H9 (cell line): ENCODE data around the gene GRIK3. TPM values are rescaled to one million over a fixed set of nuclear protein-coding genes. Genes with fewer than 3 reads are reported as not detected.
A peak's percentile ranks its signal among the peaks of the same experiment; 100 is the strongest.

ENCODE experiments used
- DNase-seq: peaks from one replicate; pipeline ENCODE4 v3.0.0-alpha.2; 2017
- H2AFZ ChIP-seq: one replicate; pipeline ENCODE4 v1.6.1; 2013; ENCODE audit warnings: mild to moderate bottlenecking, low read length, control low read depth, moderate library complexity
- H2AK5ac ChIP-seq: 2 replicates; pipeline ENCODE4 v1.6.1; 2013; ENCODE audit warnings: low read length, control low read depth, mixed read lengths; ENCODE audit not compliant: insufficient read length
- H2BK120ac ChIP-seq: one replicate; pipeline ENCODE4 v1.6.1; 2013; ENCODE audit warnings: low read depth, mild to moderate bottlenecking, low read length, control low read depth, inconsistent platforms; ENCODE audit not compliant: poor library complexity, severe bottlenecking
- H2BK12ac ChIP-seq: 2 replicates; pipeline ENCODE4 v1.6.1; 2013; ENCODE audit warnings: low read length, control low read depth, mixed read lengths, low read depth; ENCODE audit not compliant: insufficient read length
- H2BK15ac ChIP-seq: 2 replicates; pipeline ENCODE4 v1.6.1; 2013; ENCODE audit warnings: low read depth, low read length, control low read depth
- H2BK20ac ChIP-seq: one replicate; pipeline ENCODE4 v1.6.1; 2013; ENCODE audit warnings: low read depth, mild to moderate bottlenecking, low read length, control low read depth, inconsistent platforms; ENCODE audit not compliant: poor library complexity, severe bottlenecking
- H2BK5ac ChIP-seq: 2 replicates; pipeline ENCODE4 v1.6.1; 2013; ENCODE audit warnings: low read length, control low read depth, mixed read lengths; ENCODE audit not compliant: insufficient read length
- H3K14ac ChIP-seq: 2 replicates; pipeline ENCODE4 v1.6.1; 2013; ENCODE audit warnings: low read length, control low read depth; ENCODE audit not compliant: insufficient read depth
- H3K18ac ChIP-seq: 2 replicates; pipeline ENCODE4 v1.6.1; 2013; ENCODE audit warnings: low read depth, mild to moderate bottlenecking, mixed read lengths, low read length, control low read depth; ENCODE audit not compliant: insufficient read length
- H3K23ac ChIP-seq: 2 replicates; pipeline ENCODE4 v1.6.1; 2013; ENCODE audit warnings: low read length, control low read depth, mixed read lengths, low read depth; ENCODE audit not compliant: insufficient read length
- H3K23me2 ChIP-seq: 2 replicates; pipeline ENCODE4 v1.6.1; 2013; ENCODE audit warnings: low read depth, mild to moderate bottlenecking, mixed read lengths, low read length, control low read depth; ENCODE audit not compliant: insufficient read length, poor library complexity, severe bottlenecking
- H3K27ac ChIP-seq: 2 replicates; pipeline ENCODE4 v1.5.1; 2013; ENCODE audit warnings: low read length, control low read depth, mixed read lengths, low read depth; ENCODE audit not compliant: insufficient read length
- H3K27me3 ChIP-seq: 2 replicates; pipeline ENCODE4 v1.6.1; 2013; ENCODE audit warnings: low read length, control low read depth, inconsistent platforms; ENCODE audit not compliant: insufficient read depth
- H3K4ac ChIP-seq: 2 replicates; pipeline ENCODE4 v1.6.1; 2013; ENCODE audit warnings: low read depth, mild to moderate bottlenecking, control low read depth, inconsistent platforms, low read length, moderate library complexity
- H3K4me1 ChIP-seq: 2 replicates; pipeline ENCODE4 v1.6.1; 2013; ENCODE audit warnings: low read length, control low read depth, inconsistent platforms; ENCODE audit not compliant: insufficient read depth
- H3K4me2 ChIP-seq: 2 replicates; pipeline ENCODE4 v1.6.1; 2013; ENCODE audit warnings: low read length, control low read depth, mixed read lengths; ENCODE audit not compliant: insufficient read length, insufficient read depth
- H3K56ac ChIP-seq: 2 replicates; pipeline ENCODE4 v1.6.1; 2013; ENCODE audit warnings: low read depth, mild to moderate bottlenecking, mixed read lengths, low read length, control low read depth; ENCODE audit not compliant: insufficient read length
- H3K79me1 ChIP-seq: 2 replicates; pipeline ENCODE4 v1.6.1; 2013; ENCODE audit warnings: low read depth, mild to moderate bottlenecking, moderate library complexity, low read length, control low read depth, inconsistent platforms; ENCODE audit not compliant: insufficient read depth, poor library complexity, severe bottlenecking
- H3K79me2 ChIP-seq: 2 replicates; pipeline ENCODE4 v1.6.1; 2013; ENCODE audit warnings: low read length, control low read depth, inconsistent platforms; ENCODE audit not compliant: insufficient read depth
- H3K9ac ChIP-seq: 2 replicates; pipeline ENCODE4 v1.6.1; 2013; ENCODE audit warnings: low read length, control low read depth, mixed read lengths; ENCODE audit not compliant: insufficient read length; ENCODE audit errors: extremely low read depth
- H3K9me3 ChIP-seq: one replicate; pipeline ENCODE4 v1.6.1; 2013; ENCODE audit warnings: low read depth, low read length, inconsistent platforms; ENCODE audit not compliant: control insufficient read depth
- H3T11ph ChIP-seq: one replicate; pipeline ENCODE4 v1.6.1; 2013; ENCODE audit warnings: mild to moderate bottlenecking, low read length, control low read depth, inconsistent platforms
- H4K20me1 ChIP-seq: one replicate; pipeline ENCODE4 v1.6.1; 2013; ENCODE audit not compliant: control insufficient read depth, insufficient read length, insufficient read depth
- H4K5ac ChIP-seq: 2 replicates; pipeline ENCODE4 v1.6.1; 2013; ENCODE audit warnings: low read depth, mild to moderate bottlenecking, mixed read lengths, low read length, control low read depth; ENCODE audit not compliant: insufficient read length
- H4K8ac ChIP-seq: replicated peaks from 2 replicates; pipeline ENCODE4 v1.6.1; 2013; ENCODE audit warnings: low read length, control low read depth, mixed read lengths, low read depth; ENCODE audit not compliant: insufficient read length
- H4K91ac ChIP-seq: 2 replicates; pipeline ENCODE4 v1.6.1; 2013; ENCODE audit warnings: low read depth, mild to moderate bottlenecking, moderate library complexity, mixed read lengths, low read length, control low read depth; ENCODE audit not compliant: insufficient read length
- H3K27ac Mint-ChIP-seq, 3 experiments: 2 replicates in 2 of 3; 3 replicates in 1 of 3; pipeline ENCODE4 v1.8.0; 2020 to 2021; ENCODE audit warnings: mixed read lengths in 3 of 3, mild to moderate bottlenecking in 1 of 3, moderate library complexity in 1 of 3
- H3K27me3 Mint-ChIP-seq: 2 replicates; pipeline ENCODE4 v1.8.0; 2021; ENCODE audit warnings: low read depth, mild to moderate bottlenecking, moderate library complexity, mixed read lengths
- H3K36me3 Mint-ChIP-seq, 3 experiments: 2 replicates in 2 of 3; 3 replicates in 1 of 3; pipeline ENCODE4 v1.8.0; 2020 to 2021; ENCODE audit warnings: low read depth in 3 of 3, mixed read lengths in 3 of 3; ENCODE audit not compliant: insufficient read depth in 1 of 3
- H3K4me1 Mint-ChIP-seq, 2 experiments: 2 replicates each; pipeline ENCODE4 v1.8.0; 2020; ENCODE audit warnings: mixed read lengths in 2 of 2
- H3K4me3 Mint-ChIP-seq, 2 experiments: 2 replicates in 1 of 2; 3 replicates in 1 of 2; pipeline ENCODE4 v1.8.0; 2020 to 2021; ENCODE audit warnings: mild to moderate bottlenecking in 2 of 2, mixed read lengths in 2 of 2, moderate library complexity in 1 of 2
- H3K9me3 Mint-ChIP-seq, 2 experiments: 2 replicates in 1 of 2; 3 replicates in 1 of 2; pipeline ENCODE4 v1.8.0; 2020; ENCODE audit warnings: mild to moderate bottlenecking in 2 of 2, mixed read lengths in 2 of 2, moderate library complexity in 1 of 2
- CTCF ChIP-seq: fragments of 200-600 bp; sonication (generic); conservative IDR thresholded peaks from 3 replicates; pipeline ENCODE4 v1.8.0; 2021; ENCODE audit warnings: antibody characterized with exemption, mild to moderate bottlenecking
- WGBS: extraction: QIAGEN DNeasy Blood & Tissue Kit; methylation state at CpG from one replicate; pipeline ENCODE4 v1.1.7; 2013; ENCODE audit warnings: missing lambda C conversion rate, low lambda C conversion rate, mixed read lengths; ENCODE audit not compliant: insufficient read length; ENCODE audit errors: extremely low coverage; 5-methylcytosine and 5-hydroxymethylcytosine counted together
- total RNA-seq: library from RNA; stranded (reverse); gene quantifications from 2 replicates; pipeline ENCODE4 v1.2.1, GENCODE V29; 2021

The GRIK3 gene
- total RNA-seq, 1 experiment from 2014 or later, result 1.7 TPM

GRCh38 chr1:37031871-37032270, 2.4 kb downstream of the GRIK3 start:
- no peak overlapping the region for H3K9ac ChIP-seq
- no peak overlapping the region for H4K91ac ChIP-seq

More at GRCh38 chr1:37031871-37032270, 2.4 kb downstream of the GRIK3 start:
- no peak overlapping the region for H4K8ac ChIP-seq
- H3K14ac ChIP-seq, result no peak overlapping the region; the same call in 1 of the 2 replicates
- peak overlapping the region; percentile 25 to 79; a peak in 3 of 5 replicates for H3K4me3 Mint-ChIP-seq
- peaks cover 93% of the 10 kb centered on the region for H3K27me3 Mint-ChIP-seq
- no peak overlapping the region for H3K27ac ChIP-seq
- H3K27me3 ChIP-seq, result peaks cover 41% of the 10 kb centered on the region; the same call in 1 of the 2 replicates
- no peaks in the 10 kb centered on the region for H3K9me3 Mint-ChIP-seq
- H3K23ac ChIP-seq, result no peak overlapping the region
- H3K9me3 ChIP-seq, result no peaks in the 10 kb centered on the region
- H4K5ac ChIP-seq, result no peak overlapping the region
- no peak for TF ChIP-seq CTCF
- no CpG with 5 or more reads among the region's 9 CpGs for WGBS
- no peaks in the 10 kb centered on the region for H3K79me2 ChIP-seq
- no peak overlapping the region for H3K56ac ChIP-seq
- H2AFZ ChIP-seq, result no peak overlapping the region
- H3K36me3 Mint-ChIP-seq, result no peaks in the 10 kb centered on the region
- H3K4me1 ChIP-seq, result no peaks in the 10 kb centered on the region; the same call in 1 of the 2 replicates
- no peaks in the 10 kb centered on the region for H4K20me1 ChIP-seq
- H3K4me2 ChIP-seq, result no peak overlapping the region
- H2BK15ac ChIP-seq, result no peak overlapping the region
- H3K18ac ChIP-seq, result no peak overlapping the region
- peaks cover 18% of the 10 kb centered on the region for H3K23me2 ChIP-seq
- H2BK5ac ChIP-seq, result no peak overlapping the region
- no peak for DNase-seq
- H2BK120ac ChIP-seq, result no peak overlapping the region
- no peak overlapping the region for H2BK12ac ChIP-seq
- H3K4ac ChIP-seq, result no peak overlapping the region
- no peaks in the 10 kb centered on the region for H3K79me1 ChIP-seq
- no peak overlapping the region for H3K27ac Mint-ChIP-seq
- H2AK5ac ChIP-seq, result no peak overlapping the region
- H3T11ph ChIP-seq, result no peak overlapping the region
- peaks cover 18 to 47% of the 10 kb centered on the region in 2 experiments for H3K4me1 Mint-ChIP-seq
- no peak overlapping the region for H2BK20ac ChIP-seq
